ENCODE results near the gene SHOX.
"Not testable (repeated sequence)": the region's sequence is repeated elsewhere in the genome, so short reads cannot be mapped to it uniquely, and the experiment has no call there.

Gene SHOX

DNA sequence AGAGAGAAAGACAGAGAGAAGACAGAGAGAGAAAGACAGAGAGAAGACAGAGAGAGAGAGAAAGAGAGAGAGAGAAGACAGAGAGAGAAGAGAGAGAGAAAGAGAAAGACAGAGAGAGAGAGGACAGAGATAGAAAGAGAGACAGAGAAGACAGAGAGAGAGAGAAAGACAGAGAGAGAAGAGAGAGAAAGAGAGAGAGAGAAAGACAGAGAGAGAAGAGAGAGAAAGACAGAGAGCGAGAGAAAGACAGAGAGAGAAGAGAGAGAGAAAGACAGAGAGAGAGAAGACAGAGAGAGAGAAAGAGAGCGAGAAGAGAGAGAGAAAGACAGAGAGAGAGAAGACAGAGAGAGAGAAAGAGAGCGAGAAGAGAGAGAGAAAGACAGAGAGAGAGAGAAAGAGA is 7.8 kb upstream of the SHOX start:
- DNase-seq, result not testable (repeated sequence)

GRCh38 chrX:623268-623598 is 7.4 kb upstream of the SHOX start:
- DNase-seq, result no peak

- DNase-seq, result no peak
Measured at GRCh38 chrX:623599-624315, 6.8 kb upstream of the SHOX start.

- no peak for DNase-seq
Measured at GRCh38 chrX:625137-625691, 5.4 kb upstream of the SHOX start.

DNA sequence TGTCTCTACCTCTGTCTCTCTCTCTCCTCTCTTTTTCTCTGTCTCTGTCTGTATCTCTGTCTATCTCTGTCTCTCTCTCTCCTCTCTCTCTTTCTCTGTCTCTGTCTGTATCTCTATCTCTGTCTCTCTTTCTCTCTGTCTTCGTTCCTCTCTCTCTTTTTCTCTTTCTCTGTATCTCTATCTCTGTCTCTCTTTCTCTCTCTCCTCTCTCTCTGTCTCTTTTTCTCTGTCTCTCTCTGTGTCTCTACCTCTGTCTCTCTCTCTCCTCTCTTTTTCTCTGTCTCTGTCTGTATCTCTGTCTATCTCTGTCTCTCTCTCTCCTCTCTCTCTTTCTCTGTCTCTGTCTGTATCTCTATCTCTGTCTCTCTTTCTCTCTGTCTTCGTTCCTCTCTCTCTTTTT is 4.5 kb upstream of the SHOX start:
- DNase-seq, result not testable (repeated sequence)

- no peak for DNase-seq
Measured at GRCh38 chrX:626745-627509, 3.7 kb upstream of the SHOX start.

DNA sequence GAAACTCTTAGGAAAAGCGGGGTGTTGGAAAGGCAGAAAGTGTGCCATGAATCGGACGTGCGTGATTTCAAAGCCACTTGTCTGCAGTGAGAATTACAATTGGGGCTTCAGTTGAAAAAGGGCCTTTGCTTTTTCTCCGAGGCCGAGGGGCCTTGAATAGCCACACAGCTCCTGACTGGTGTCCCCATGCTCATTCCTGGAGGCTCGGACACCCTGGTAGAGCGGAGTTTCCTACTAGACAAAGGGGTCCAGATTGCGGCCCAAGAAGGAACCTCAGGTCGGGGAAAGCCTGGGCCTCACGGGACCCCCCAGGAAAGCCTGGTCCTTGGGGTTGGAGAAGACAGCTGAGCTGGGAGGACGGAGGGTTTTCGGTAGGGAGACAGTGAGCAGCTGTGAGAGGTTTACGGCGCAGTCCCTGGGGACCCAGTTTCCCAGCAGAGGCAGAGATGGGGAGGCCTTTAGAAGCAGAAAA is 3.0 kb upstream of the SHOX start:
- DNase-seq, result no peak

DNA sequence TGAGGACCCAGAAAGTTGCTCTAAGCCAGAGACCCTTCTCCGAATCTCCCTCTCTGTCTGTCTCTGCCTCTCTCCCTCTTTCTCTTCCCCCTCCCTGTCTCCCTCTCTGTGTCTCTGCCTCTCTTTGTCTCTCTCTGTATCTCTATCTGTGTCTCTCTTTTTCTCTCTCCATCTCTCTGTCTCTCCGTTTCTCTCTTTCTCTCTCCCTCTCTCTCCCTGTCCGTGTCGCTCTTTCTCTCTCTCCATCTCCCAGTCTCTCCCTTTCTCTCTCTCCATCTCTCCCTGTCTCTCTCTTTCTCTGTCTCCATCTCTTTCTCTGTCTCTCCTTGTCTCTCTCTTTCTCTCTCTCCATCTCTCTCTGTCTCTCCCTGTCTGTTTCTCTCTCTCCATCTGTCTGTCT is 2.6 kb upstream of the SHOX start:
- DNase-seq, result no peak

- DNase-seq, result no peak
Measured at GRCh38 chrX:629230-630006, 1.2 kb upstream of the SHOX start.

- DNase-seq, result no peak
Measured at GRCh38 chrX:630007-630611, 482 bp upstream of the SHOX start.

DNA sequence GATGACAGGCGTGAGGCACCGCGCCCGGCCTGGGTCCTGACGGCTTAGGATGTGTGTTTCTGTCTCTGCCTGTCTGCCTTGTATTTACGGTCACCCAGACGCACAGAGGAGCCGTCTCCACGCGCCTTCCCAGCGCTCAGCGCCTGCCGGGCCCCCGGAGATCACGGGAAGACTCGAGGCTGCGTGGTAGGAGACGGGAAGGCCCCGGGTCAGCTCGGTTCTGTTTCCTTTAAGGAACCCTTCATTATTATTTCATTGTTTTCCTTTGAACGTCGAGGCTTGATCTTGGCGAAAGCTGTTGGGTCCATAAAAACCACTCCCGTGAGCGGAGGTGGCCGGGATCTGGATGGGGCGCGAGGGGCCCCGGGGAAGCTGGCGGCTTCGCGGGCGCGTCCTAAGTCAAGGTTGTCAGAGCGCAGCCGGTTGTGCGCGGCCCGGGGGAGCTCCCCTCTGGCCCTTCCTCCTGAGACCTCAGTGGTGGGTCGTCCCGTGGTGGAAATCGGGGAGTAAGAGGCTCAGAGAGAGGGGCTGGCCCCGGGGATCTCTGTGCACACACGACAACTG is 1.3 kb downstream of the SHOX start:
- DNase-seq, result no peak

GRCh38 chrX:632366-633042 is 1.9 kb downstream of the SHOX start:
- DNase-seq, result no peak

GRCh38 chrX:633043-633984 is 2.7 kb downstream of the SHOX start:
- DNase-seq, result no peak

DNA sequence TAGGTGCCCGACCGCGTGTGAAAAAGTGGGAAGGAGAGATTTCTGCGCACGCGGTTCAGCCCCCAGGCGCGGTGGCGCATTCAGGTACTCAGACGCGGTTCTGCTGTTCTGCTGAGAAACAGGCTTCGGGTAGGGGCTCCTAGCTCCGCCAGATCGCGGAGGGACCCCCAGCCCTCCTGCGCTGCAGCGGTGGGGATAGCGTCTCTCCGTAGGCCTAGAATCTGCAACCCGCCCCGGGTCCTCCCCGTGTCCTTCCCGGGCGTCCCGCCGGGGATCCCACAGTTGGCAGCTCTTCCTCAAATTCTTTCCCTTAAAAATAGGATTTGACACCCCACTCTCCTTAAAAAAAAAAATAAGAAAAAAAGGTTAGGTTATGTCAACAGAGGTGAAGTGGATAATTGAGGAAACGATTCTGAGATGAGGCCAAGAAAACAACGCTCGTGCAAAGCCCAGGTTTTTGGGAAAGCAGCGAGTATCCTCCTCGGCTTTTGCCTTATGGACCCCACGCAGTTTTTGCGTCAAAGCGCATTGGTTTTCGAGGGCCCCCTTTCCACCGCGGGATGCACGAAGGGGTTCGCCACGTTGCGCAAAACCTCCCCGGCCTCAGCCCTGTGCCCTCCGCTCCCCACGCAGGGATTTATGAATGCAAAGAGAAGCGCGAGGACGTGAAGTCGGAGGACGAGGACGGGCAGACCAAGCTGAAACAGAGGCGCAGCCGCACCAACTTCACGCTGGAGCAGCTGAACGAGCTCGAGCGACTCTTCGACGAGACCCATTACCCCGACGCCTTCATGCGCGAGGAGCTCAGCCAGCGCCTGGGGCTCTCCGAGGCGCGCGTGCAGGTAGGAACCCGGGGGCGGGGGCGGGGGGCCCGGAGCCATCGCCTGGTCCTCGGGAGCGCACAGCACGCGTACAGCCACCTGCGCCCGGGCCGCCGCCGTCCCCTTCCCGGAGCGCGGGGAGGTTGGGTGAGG is 3.7 kb downstream of the SHOX start:
- no peak for DNase-seq

- no peak for DNase-seq
Measured at GRCh38 chrX:635428-636090, 5.0 kb downstream of the SHOX start.

DNA sequence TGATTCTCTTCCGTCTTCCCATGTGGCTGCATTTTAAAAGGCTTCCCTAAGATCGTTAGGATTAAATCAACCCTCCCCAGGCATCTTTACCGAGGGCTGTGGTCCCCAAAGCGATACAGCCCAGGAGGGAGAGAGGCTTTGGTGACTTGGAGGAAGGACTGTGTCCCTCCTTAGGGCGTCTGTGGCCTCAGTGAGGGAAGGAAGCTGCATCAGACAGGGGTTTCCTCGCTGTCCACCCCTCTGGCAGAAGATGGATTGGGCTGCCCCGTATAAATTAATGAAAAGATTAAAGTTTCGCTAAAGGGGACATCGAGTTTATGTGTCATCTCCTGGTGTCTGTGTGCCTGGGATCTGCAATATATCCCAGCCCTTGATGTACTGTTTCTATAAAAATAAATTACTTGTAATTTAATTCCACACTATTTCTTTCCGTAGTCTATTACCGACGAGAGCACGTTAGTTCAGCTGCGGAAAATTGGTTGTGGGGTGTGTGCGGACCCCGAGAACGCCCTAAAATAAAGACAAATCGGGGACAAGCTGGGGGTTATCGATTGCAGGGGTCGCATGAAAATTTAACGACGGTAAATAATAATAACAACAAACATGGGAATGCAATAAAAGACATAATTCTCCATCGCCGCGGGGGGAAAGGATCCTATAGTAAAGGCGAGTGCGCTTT is 6.5 kb downstream of the SHOX start:
- DNase-seq, result no peak

DNA sequence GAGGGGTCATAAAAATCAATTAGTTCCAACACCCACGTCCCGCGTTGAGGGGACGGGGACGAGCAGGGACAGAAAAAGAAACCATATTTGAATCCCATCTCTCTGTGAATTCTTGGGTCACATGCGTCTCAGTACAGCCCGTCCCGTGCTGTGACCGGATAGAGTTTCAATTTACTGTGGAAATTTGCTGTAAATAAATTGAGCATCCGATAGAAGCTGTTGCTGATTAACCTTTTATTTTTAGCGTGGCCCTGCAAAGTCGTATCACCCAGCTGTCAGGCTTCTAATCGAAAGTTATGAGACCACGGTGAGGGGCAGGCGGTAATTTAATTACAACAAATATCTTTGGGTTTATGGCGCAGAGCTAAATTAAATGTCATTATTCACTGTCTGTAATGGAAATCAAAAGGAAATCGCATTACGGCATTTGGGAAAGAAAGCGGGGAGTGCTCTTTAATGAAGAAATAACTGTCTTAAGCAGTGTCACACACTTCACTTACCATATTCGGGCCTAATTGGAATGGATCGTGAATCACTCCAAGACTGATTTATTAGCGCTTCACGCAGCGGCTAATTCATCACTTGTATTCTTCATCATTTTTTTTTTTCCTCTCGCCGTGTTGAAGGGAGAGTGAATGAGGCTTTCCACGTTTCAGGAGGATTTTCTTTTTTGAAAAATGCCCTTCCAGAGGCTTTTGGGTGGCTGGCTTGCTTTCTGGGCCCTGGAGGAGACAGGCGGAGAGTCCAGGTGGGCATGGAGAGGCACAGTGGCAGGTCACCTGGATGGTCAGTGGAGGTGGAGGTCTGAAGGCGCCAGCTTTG is 7.3 kb downstream of the SHOX start:
- no peak for DNase-seq

All from activated CD4-positive, alpha-beta T cell treated with anti-CD3 and anti-CD28 coated beads for 48 hours (primary cell).